Mesenchymal stem cell (in vitro differentiated cells and primary cell): ENCODE measurements around the gene DNAJB2.
A peak's percentile ranks its signal among the peaks of the same experiment; 100 is the strongest.

ENCODE experiments used
- DNase-seq: peaks from one replicate; pipeline ENCODE4 v3.0.0-alpha.2; 2013
- H2AFZ ChIP-seq: one replicate; pipeline ENCODE4 v1.6.1; 2013; ENCODE audit warnings: low read depth, mild to moderate bottlenecking, control low read depth, inconsistent platforms, low read length, moderate library complexity
- H2AK5ac ChIP-seq: 2 replicates; pipeline ENCODE4 v1.6.1; 2013; ENCODE audit warnings: low read length, moderate library complexity, mild to moderate bottlenecking, inconsistent platforms; ENCODE audit not compliant: severe bottlenecking
- H2BK120ac ChIP-seq: one replicate; pipeline ENCODE4 v1.6.1; 2013; ENCODE audit warnings: low read depth, mild to moderate bottlenecking, inconsistent platforms, low read length, moderate library complexity
- H2BK12ac ChIP-seq, 2 experiments: one replicate each; pipeline ENCODE4 v1.6.1; 2013; ENCODE audit warnings: inconsistent platforms in 2 of 2, low read length in 2 of 2, mild to moderate bottlenecking in 2 of 2, moderate library complexity in 2 of 2, control low read depth in 1 of 2
- H2BK15ac ChIP-seq: one replicate; pipeline ENCODE4 v1.6.1; 2013; ENCODE audit warnings: mild to moderate bottlenecking, low read depth, inconsistent platforms; ENCODE audit not compliant: poor library complexity, severe bottlenecking
- H2BK5ac ChIP-seq: 2 replicates; pipeline ENCODE4 v1.6.1; 2013; ENCODE audit warnings: low read depth, mild to moderate bottlenecking, low read length, control low read depth, inconsistent platforms; ENCODE audit not compliant: poor library complexity, severe bottlenecking
- H3K14ac ChIP-seq, 2 experiments: one replicate each; pipeline ENCODE4 v1.6.1; 2013; ENCODE audit warnings: inconsistent platforms in 2 of 2, low read length in 2 of 2, control low read depth in 1 of 2, mild to moderate bottlenecking in 1 of 2, moderate library complexity in 1 of 2
- H3K18ac ChIP-seq, 2 experiments: one replicate each; pipeline ENCODE4 v1.6.1; 2013; ENCODE audit warnings: inconsistent platforms in 2 of 2, low read length in 2 of 2, control low read depth in 1 of 2, low read depth in 1 of 2, mild to moderate bottlenecking in 1 of 2
- H3K23ac ChIP-seq, 2 experiments: one replicate each; pipeline ENCODE4 v1.6.1; 2013; ENCODE audit warnings: inconsistent platforms in 2 of 2, low read length in 2 of 2, mild to moderate bottlenecking in 2 of 2, moderate library complexity in 2 of 2, control low read depth in 1 of 2
- H3K27ac ChIP-seq: 2 replicates; pipeline ENCODE4 v1.5.1; 2013; ENCODE audit warnings: mild to moderate bottlenecking, moderate library complexity, low read length, control low read depth, inconsistent platforms; ENCODE audit not compliant: poor library complexity, severe bottlenecking
- H3K27me3 ChIP-seq, 2 experiments: 2 replicates each; pipeline versions ENCODE4 v1.6.1 to v1.7.0; 2013; ENCODE audit warnings: low read length in 2 of 2, mild to moderate bottlenecking in 2 of 2, moderate library complexity in 2 of 2, control low read depth in 1 of 2, inconsistent platforms in 1 of 2; ENCODE audit not compliant: control insufficient read depth in 1 of 2, insufficient read depth in 1 of 2
- H3K36me3 ChIP-seq, 2 experiments: 2 replicates each; pipeline versions ENCODE4 v1.6.1 to v1.7.0; 2013; ENCODE audit warnings: low read length in 2 of 2, control low read depth in 1 of 2, inconsistent platforms in 1 of 2, low read depth in 1 of 2, mild to moderate bottlenecking in 1 of 2; ENCODE audit not compliant: insufficient read depth in 2 of 2, control insufficient read depth in 1 of 2
- H3K4ac ChIP-seq, 2 experiments: one replicate each; pipeline ENCODE4 v1.6.1; 2013; ENCODE audit warnings: inconsistent platforms in 2 of 2, low read length in 2 of 2, mild to moderate bottlenecking in 2 of 2, moderate library complexity in 2 of 2, control low read depth in 1 of 2, low read depth in 1 of 2
- H3K4me1 ChIP-seq: 2 replicates; pipeline ENCODE4 v1.6.1; 2013; ENCODE audit warnings: low read depth, low read length, control low read depth; ENCODE audit not compliant: control insufficient read depth, insufficient read depth
- H3K4me2 ChIP-seq: 2 replicates; pipeline ENCODE4 v1.6.1; 2013; ENCODE audit warnings: low read length, mild to moderate bottlenecking, inconsistent platforms; ENCODE audit not compliant: poor library complexity, severe bottlenecking
- H3K4me3 ChIP-seq, 2 experiments: 2 replicates each; pipeline versions ENCODE4 v1.5.1 to v1.7.0; 2013; ENCODE audit warnings: low read length in 2 of 2, mild to moderate bottlenecking in 2 of 2, control low read depth in 1 of 2, low read depth in 1 of 2; ENCODE audit not compliant: insufficient read depth in 1 of 2
- H3K79me1 ChIP-seq: replicated peaks from 2 replicates; pipeline ENCODE4 v1.6.1; 2013; ENCODE audit warnings: mild to moderate bottlenecking, control low read depth, low read length, inconsistent platforms; ENCODE audit not compliant: poor library complexity, severe bottlenecking
- H3K9ac ChIP-seq: 2 replicates; pipeline ENCODE4 v1.7.0; 2013; ENCODE audit warnings: mild to moderate bottlenecking, low read length, moderate library complexity
- H3K9me3 ChIP-seq: 2 replicates; pipeline ENCODE4 v1.7.0; 2013; ENCODE audit warnings: mild to moderate bottlenecking, low read length; ENCODE audit not compliant: control insufficient read depth
- H4K8ac ChIP-seq: one replicate; pipeline ENCODE4 v1.6.1; 2013; ENCODE audit warnings: inconsistent platforms, mild to moderate bottlenecking, low read length, moderate library complexity
- H4K91ac ChIP-seq: one replicate; pipeline ENCODE4 v1.6.1; 2013; ENCODE audit warnings: mild to moderate bottlenecking, low read length, inconsistent platforms
- WGBS: methylation state at CpG from one replicate; pipeline ENCODE4 v1.1.7; 2013; ENCODE audit warnings: mixed read lengths; 5-methylcytosine and 5-hydroxymethylcytosine counted together

DNAJB2 gene

GRCh38 chr2:219280651-219281050, 1.5 kb downstream of the DNAJB2 start:
- no peak overlapping the region for H3K4me2 ChIP-seq
- H3K9ac ChIP-seq: peak overlapping the region; percentile 97
- no peak overlapping the region for H2BK15ac ChIP-seq
- H2AFZ ChIP-seq: no peak overlapping the region
- H3K18ac ChIP-seq: no peak overlapping the region
- WGBS: 89% methylated on average over 4 of the region's 4 CpGs
- no peak overlapping the region for H2BK5ac ChIP-seq
- H3K4me3 ChIP-seq: peak overlapping the region in 1 of 2 experiments; percentile 94
- no peaks in the 10 kb centered on the region for H3K9me3 ChIP-seq
- H3K27me3 ChIP-seq: no peaks in the 10 kb centered on the region
- no peak overlapping the region for H2BK120ac ChIP-seq
- no peak overlapping the region for H4K8ac ChIP-seq
- H3K79me1 ChIP-seq: peaks cover 20% of the 10 kb centered on the region
- no peak for DNase-seq
- peak overlapping the region in 1 of 2 experiments; percentile 25 for H2BK12ac ChIP-seq
- H3K14ac ChIP-seq: no peak overlapping the region
- no peak overlapping the region for H2AK5ac ChIP-seq
- peaks cover 50 to 51% of the 10 kb centered on the region in 2 experiments for H3K36me3 ChIP-seq
- H4K91ac ChIP-seq: no peak overlapping the region
- peak overlapping the region in 1 of 2 experiments; percentile 59 for H3K4ac ChIP-seq
- H3K4me1 ChIP-seq: peaks cover 29% of the 10 kb centered on the region
- no peak overlapping the region for H3K27ac ChIP-seq
- H3K23ac ChIP-seq: no peak overlapping the region

DNA sequence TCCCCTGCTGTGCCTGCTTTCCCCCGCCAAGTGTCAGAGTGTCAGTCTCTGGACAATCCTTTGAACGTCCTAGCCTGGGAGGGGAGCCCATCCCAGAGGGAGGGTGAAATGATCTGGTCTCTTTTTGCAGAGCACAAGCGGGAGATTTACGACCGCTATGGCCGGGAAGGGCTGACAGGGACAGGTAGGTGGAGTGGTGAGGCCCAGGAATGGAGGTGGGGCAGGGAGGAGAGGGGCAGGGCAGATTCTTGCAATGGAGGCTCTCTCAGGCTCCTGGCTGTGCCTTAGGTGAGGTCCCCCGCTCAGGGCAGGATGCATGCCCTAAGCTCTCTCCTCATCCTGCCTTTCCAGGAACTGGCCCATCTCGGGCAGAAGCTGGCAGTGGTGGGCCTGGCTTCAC, 2.4 kb downstream of the DNAJB2 start:
- no peak overlapping the region for H4K91ac ChIP-seq
- no peak overlapping the region for H2AK5ac ChIP-seq
- no peak overlapping the region for H2BK12ac ChIP-seq
- H3K9ac ChIP-seq: peak overlapping the region; percentile 97
- DNase-seq: no peak
- H3K27me3 ChIP-seq: no peaks in the 10 kb centered on the region
- H2BK5ac ChIP-seq: no peak overlapping the region
- H3K4me3 ChIP-seq: no peak overlapping the region
- no peak overlapping the region for H2BK120ac ChIP-seq
- H3K4me1 ChIP-seq: peaks cover 35% of the 10 kb centered on the region
- H3K79me1 ChIP-seq: peaks cover 20% of the 10 kb centered on the region
- no peak overlapping the region for H3K4me2 ChIP-seq
- H3K14ac ChIP-seq: no peak overlapping the region
- H2BK15ac ChIP-seq: no peak overlapping the region
- H3K36me3 ChIP-seq: peaks cover 51 to 59% of the 10 kb centered on the region in 2 experiments
- WGBS: 66% methylated on average over 8 of the region's 8 CpGs
- H3K27ac ChIP-seq: no peak overlapping the region
- no peak overlapping the region for H2AFZ ChIP-seq
- H3K9me3 ChIP-seq: no peaks in the 10 kb centered on the region
- H3K4ac ChIP-seq: no peak overlapping the region
- no peak overlapping the region for H3K18ac ChIP-seq
- H3K23ac ChIP-seq: no peak overlapping the region
- no peak overlapping the region for H4K8ac ChIP-seq

- no peak overlapping the region for H3K14ac ChIP-seq
- no peaks in the 10 kb centered on the region for H3K27me3 ChIP-seq
- no peak overlapping the region for H2BK15ac ChIP-seq
- no peak overlapping the region for H3K18ac ChIP-seq
- H3K23ac ChIP-seq: no peak overlapping the region
- peaks cover 36% of the 10 kb centered on the region for H3K4me1 ChIP-seq
- peaks cover 20% of the 10 kb centered on the region for H3K79me1 ChIP-seq
- H3K4me2 ChIP-seq: no peak overlapping the region
- H2AK5ac ChIP-seq: no peak overlapping the region
- 96% methylated on average over 3 of the region's 5 CpGs for WGBS
- no peak overlapping the region for H2BK120ac ChIP-seq
- no peaks in the 10 kb centered on the region for H3K9me3 ChIP-seq
- no peak overlapping the region for H3K4me3 ChIP-seq
- H4K8ac ChIP-seq: no peak overlapping the region
- DNase-seq: no peak
- H2BK5ac ChIP-seq: no peak overlapping the region
- no peak overlapping the region for H2BK12ac ChIP-seq
- no peak overlapping the region for H3K4ac ChIP-seq
- H3K36me3 ChIP-seq: peaks cover 55 to 62% of the 10 kb centered on the region in 2 experiments
- H3K27ac ChIP-seq: no peak overlapping the region
- peak overlapping the region; percentile 31 for H3K9ac ChIP-seq
- H4K91ac ChIP-seq: no peak overlapping the region
- H2AFZ ChIP-seq: no peak overlapping the region
Observed at GRCh38 chr2:219282375-219282774, 3.2 kb downstream of the DNAJB2 start.

GRCh38 chr2:219282943-219283581, 3.9 kb downstream of the DNAJB2 start:
- Histone ChIP-seq H3K4ac (no peak overlapping the region), H4K91ac (no peak overlapping the region), H4K8ac (no peak overlapping the region), H3K14ac (no peak overlapping the region), H2AFZ (no peak overlapping the region), H3K23ac (no peak overlapping the region), H3K27ac (no peak overlapping the region), H3K27me3 (no peaks in the 10 kb centered on the region), H2BK12ac (no peak overlapping the region), H3K4me2 (no peak overlapping the region), H3K9me3 (no peaks in the 10 kb centered on the region), H2BK120ac (no peak overlapping the region), H2AK5ac (no peak overlapping the region), H3K18ac (no peak overlapping the region), H3K36me3 (peaks cover 55 to 62% of the 10 kb centered on the region in 2 experiments), H3K9ac (no peak overlapping the region), H2BK5ac (no peak overlapping the region), H3K79me1 (peaks cover 20% of the 10 kb centered on the region), H3K4me1 (peaks cover 30% of the 10 kb centered on the region), H3K4me3 (no peak overlapping the region), H2BK15ac (no peak overlapping the region)
- 93% methylated on average over 14 of the region's 17 CpGs for WGBS
- no peak for DNase-seq
